ENCODE data around the gene P2RX2.

Gene P2RX2

GRCh38 chr12:132600048-132601032 is 18.2 kb upstream of the P2RX2 start:
- in situ Hi-C loops (cut with MboI; ENCODE audit: low pct_unique_long_range_greater_than_20kb, low sequenced_read_pairs), result no loop called here
- peak; percentile 70 for DNase-seq

GRCh38 chr12:132601171-132601883 is 17.2 kb upstream of the P2RX2 start:
- in situ Hi-C loops (cut with MboI; ENCODE audit: low pct_unique_long_range_greater_than_20kb, low sequenced_read_pairs), result no loop called here
- no peak for DNase-seq

DNA sequence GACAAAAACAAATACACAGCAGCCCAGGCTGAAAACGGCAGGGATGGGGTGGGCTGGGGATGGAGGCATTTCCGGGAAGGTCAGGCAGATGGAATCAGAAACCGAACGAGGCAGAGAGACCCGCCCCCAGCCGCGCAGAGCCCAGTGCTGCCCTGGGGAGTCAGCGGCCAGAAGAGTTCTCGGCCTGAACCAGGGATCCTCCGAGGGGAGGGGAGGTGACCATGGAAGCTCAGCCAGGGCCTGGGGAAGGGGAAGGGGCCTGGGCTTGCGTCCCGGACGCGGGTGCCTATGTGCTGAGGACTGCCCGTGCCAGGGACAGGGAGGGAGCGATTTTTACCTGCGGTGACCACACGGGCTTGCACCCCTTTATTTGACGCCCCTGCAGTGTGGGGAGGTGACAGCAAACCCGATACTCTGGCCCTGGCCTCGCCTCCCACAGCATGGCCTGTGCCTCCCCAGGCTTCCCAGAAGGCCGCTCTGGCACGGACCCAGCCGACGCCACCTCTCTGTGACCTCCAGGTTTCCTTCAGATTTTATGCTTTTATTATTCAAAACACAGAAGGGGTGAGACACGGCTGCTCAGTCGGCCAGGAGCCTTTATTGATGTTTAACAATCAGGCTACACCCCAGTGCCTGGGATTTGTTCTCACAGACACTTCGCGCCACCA is 15.9 kb upstream of the P2RX2 start:
- no peak for DNase-seq
- in situ Hi-C loops (cut with MboI; ENCODE audit: low pct_unique_long_range_greater_than_20kb, low sequenced_read_pairs), result no loop called here

DNA sequence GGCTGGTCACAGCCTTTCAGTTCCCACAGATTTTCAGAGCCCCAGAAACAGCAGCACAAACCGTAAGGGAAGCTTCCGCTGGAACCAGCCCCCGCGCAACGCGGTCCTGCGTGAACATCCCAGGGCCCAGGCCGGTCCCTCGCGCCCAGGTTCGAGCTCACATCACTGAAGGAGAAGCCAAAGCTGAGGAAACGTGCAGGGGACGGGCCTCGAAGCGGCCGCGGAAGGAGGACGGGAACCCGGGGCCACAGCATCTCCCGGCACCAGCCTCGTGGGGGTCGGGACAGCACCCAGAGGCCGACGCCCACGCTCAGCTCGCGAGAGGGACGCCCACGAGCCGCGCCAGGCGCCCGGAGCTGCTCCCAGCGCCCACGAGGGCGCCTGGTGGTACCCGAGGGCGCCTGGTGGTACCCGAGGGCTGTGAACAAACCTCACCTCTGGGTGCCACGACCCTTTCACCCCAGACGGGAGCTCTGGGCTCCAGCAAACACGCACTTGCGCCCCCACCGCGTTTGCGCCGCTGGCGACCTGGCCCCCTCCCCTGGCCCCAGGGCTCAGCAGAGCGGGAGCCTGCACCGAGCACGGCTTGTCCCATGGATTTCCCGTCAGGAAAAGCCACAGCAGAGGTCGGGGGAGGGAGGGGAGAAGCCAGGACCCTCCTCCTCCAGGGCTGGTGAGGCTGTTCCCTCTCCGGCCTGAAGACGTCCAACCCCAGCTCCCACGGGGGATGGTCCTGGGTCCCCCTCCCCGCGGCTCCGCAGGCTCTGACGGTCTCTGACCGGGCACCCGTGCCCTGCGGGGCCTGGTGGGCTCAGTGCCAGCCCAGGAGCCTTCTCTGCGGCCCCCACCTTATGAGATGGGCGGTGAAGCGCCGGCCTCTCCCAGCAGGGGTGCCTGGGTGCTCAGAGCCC is 15.1 kb upstream of the P2RX2 start:
- in situ Hi-C loops (cut with MboI; ENCODE audit: low pct_unique_long_range_greater_than_20kb, low sequenced_read_pairs), result no loop called here
- DNase-seq, result no peak

DNA sequence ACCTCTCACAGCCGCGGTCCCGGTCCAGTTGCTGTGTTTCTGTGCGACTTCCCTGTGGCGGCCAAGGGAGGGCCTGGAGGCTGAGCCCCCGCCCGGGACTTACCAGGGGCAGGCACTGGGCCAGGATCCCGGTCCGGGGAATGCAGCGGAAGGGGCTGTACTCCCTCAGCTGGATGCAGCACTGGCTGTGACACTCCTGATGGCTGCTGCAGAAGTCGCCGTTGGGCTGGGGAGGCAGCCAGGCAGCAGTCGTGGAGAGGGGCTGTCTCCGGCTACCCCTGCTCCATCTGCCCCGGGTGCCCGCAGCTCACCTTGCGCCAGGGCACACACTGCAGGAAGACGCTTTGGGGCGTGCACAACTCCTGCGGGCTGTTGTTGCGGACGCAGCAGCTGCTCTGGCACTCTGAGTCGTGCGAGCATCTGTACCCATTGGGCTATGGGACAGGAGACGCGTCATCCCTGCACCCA is 14.4 kb upstream of the P2RX2 start:
- DNase-seq, result no peak
- in situ Hi-C loops (cut with MboI; ENCODE audit: low pct_unique_long_range_greater_than_20kb, low sequenced_read_pairs), result no loop called here

DNA sequence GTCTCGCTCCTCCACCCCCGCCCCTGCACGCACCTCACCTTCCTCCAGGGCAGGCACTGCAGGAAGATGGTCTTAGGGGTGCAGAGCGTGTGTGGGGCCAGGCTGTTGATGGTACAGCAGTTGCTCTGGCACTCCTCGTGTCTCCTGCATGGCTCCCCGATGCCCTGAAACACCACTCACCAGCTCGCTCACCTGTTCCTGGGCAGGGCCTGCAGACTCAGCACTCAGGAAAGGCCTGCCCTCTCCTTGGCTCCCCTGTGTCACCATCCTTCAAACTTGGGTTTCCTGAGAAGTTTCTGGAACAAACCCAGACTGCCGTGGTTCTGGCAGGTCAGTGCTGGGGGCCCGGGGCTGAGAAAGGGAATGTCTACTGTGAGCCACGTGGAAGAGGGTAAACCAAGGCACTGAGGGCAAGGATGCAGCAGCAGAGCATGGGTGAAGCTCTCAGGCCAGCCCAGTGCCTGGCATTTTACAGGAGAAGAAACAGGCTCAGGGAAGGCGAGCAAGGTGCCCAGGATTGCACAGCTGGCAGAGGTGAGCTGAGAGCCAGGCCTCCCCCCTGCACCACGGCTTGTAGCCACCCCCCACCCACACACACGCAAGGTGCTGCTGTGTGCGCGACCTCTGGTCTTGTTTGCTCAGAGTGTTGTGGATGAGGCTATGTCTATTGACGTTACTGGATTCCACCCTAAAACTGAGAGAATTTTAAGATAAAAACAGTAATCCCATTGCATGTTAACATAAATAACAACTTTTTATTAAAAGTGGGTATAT is 13.7 kb upstream of the P2RX2 start:
- in situ Hi-C loops (cut with MboI; ENCODE audit: low pct_unique_long_range_greater_than_20kb, low sequenced_read_pairs), result no loop called here

GRCh38 chr12:132605892-132606291 is 12.7 kb upstream of the P2RX2 start:
- in situ Hi-C loops (cut with MboI; ENCODE audit: low pct_unique_long_range_greater_than_20kb, low sequenced_read_pairs), result no loop called here
- DNase-seq, result no peak

More for the DNA sequence above, 13.7 kb upstream of the P2RX2 start:
- no peak for DNase-seq

DNA sequence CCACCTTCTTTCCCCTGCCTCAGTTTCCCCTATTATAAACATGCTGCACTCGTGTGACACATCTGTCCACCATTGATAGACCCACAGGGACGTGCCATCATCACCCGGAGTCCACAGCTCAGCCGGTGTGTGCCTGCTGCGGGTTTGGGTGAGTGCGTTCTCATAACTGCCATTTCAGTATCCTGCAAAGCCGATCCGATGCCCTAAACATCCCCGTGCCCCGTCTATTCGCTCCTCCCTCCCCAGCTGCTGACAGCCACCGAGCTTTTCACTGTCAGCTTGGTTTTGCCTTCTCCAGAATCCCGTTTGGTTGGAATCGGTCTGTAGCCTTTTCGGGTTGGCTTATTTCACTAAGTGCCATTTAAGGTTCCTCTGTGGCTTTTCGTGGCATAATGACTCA is 12.1 kb upstream of the P2RX2 start:
- DNase-seq, result no peak
- in situ Hi-C loops (cut with MboI; ENCODE audit: low pct_unique_long_range_greater_than_20kb, low sequenced_read_pairs), result no loop called here

DNA sequence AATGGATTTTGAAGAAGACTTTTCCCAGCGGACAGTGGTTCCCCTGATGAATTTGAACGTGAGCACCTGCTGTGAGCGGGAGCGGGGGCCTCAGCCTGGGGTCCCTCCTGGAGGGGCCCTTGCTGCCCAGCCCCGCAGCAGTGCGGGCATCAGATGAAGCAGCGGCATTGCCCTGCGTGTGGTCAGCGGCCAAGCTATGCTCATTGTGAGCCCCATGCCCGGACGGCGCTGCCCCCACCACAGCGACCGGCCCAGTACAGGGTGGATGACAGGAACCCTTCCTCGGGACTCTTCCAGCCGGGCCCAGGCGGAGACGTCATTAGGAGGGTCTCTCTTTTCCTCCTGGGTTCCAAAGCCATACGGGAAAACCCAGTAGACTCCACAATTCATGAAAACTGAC is 11.6 kb upstream of the P2RX2 start:
- in situ Hi-C loops (cut with MboI; ENCODE audit: low pct_unique_long_range_greater_than_20kb, low sequenced_read_pairs), result no loop called here
- no peak for DNase-seq

DNA sequence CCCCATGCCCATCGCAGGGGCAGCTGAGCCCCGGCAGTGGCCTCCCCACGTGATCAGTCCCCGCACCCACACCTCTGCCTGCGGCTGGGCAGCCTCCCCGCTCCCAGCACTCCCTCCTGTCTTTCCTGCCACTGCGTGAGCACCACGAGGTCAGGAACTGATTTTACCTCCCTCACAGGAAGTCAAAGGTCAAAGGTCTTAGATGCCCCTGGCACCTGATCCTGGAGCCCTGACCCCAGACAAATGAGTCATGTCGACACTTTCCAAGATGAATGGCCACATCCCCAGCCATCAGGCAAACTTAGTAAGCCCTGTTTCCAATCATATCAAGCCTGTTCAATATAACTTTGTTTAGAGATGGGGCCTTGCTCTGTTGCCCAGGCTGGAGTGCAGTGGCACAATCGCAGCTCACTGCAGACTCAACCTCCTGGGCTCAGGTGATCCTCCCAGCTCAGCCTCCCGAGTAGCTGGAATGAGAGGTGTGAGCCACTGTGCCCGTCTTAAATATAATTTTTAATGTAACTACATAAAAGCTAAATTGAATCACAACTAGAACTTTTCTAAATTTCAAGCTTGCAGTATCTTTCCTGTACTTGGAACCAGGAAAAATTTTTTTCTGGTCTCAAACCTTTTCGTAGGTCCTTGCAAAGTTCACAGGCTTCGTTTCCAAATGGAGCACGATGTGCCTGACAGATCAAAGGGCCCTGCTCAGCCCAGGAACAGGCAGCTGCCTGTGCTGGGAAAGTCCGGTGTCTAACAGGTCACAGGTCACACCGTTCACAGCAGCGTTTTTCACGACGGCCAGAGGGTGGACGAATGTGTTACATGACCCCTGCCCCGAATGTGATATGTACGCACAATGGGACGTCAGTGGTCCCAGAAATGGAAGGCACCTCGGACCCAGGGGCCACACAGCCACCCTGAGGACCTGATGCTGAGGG is 10.1 kb upstream of the P2RX2 start:
- DNase-seq, result no peak
- in situ Hi-C loops (cut with MboI; ENCODE audit: low pct_unique_long_range_greater_than_20kb, low sequenced_read_pairs), result no loop called here

DNA sequence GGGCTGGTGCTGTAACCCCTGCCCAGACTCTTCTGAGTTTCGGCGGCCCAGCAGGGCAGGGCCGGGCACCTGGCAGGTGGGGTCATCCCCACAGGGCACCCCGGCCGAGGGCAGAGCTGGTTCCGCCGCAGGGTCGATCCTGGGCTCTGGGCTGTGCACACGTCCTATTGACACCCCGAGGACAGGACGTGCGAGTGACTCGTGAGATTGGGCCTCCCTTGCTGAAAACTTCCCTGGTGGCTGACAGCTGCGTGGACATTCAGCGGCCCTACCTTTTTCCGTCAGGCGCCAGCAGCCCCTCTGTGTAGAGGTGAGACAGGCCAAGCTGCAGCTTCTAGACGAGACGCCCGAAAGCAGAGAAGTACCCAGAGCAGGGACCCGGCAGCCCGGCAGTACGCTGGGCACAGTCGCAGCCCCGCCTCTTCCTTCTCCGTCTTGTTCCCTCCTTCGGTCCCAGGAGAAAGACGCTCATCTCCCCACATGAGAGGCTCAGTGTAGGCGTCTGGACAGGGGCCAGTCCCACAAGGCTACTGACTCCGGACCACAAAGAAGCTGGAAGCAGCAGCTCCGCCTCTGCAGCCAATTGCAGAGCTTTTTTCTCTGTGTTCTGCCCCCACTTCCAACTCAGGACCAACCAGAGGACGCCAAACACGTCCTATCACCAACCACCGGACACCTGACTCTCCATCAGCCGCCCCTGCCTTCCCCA is 8.4 kb upstream of the P2RX2 start, which contains the start of gene LRCOL1:
Gene LRCOL1 (minus strand): TSS at position 532 of the 709 bp plus-strand sequence. CDS start 4,331 bp downstream, outside the sequence.
- in situ Hi-C loops (cut with MboI; ENCODE audit: low pct_unique_long_range_greater_than_20kb, low sequenced_read_pairs), result no loop called here
- no peak for DNase-seq

- no peak for DNase-seq
- in situ Hi-C loops (cut with MboI; ENCODE audit: low pct_unique_long_range_greater_than_20kb, low sequenced_read_pairs), result no loop called here
Observed at GRCh38 chr12:132610866-132611602, 7.5 kb upstream of the P2RX2 start.

- in situ Hi-C loops (cut with MboI; ENCODE audit: low pct_unique_long_range_greater_than_20kb, low sequenced_read_pairs), result no loop called here
Observed at GRCh38 chr12:132611620-132612019, 7.0 kb upstream of the P2RX2 start.

DNA sequence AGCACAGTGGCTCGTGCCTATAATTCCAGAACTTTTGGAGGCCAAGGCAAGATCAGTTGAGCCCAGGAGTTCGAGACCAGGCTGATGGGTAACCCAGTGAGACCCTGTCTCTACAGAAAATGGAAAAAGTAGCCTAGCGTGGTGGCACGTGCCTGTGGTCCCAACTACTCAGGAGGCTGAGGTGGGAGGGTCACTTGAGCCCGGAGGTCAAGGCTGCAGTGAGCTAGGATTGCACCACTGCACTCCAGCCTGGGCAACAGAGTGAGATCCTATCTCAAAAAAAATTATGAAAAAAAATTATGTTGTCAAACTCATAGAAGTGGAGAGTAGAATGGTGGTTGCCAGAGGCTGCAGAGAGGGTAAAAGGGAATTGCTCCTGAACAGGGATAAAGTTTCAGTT is 4.5 kb upstream of the P2RX2 start:
- in situ Hi-C loops (cut with MboI; ENCODE audit: low pct_unique_long_range_greater_than_20kb, low sequenced_read_pairs), result no loop called here

More at GRCh38 chr12:132611620-132612019, 7.0 kb upstream of the P2RX2 start:
- no peak for DNase-seq

GRCh38 chr12:132614861-132615578 is 3.6 kb upstream of the P2RX2 start:
- in situ Hi-C loops (cut with MboI; ENCODE audit: low pct_unique_long_range_greater_than_20kb, low sequenced_read_pairs), result no loop called here
- peak; percentile 86 for DNase-seq

More for the DNA sequence above, 4.5 kb upstream of the P2RX2 start:
- no peak for DNase-seq

Measured in KBM-7 (cell line).